ENCODE data around the gene FANCC.

FANCC gene

DNA sequence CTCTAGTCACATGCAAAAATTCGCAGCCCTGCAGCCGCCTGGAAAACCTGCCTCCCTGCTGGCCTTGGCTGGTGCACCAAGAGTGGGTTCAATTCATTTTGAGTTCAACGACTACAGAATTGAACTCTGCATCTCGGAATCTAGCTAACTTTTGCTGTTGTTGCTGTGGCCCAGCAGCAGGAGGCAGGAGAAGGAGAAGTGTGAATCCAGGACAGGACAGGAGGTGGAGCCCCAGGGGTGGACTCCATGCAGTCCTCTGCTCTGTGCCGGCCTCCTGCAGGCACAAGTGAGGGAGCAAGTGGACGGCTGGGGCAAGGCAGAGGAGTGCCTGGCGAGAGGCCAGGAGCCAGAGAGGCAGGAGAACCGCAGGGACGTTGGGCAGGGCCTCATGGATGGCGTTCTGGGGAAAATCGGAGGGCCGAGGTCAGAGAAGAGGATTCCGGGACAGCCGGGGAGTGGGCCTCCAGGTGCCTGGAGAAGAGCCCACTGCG is 214.2 kb downstream of the FANCC start:
- DNase-seq: peak in 3 of 56 donors; percentile 35 to 48 (median 40)

DNA sequence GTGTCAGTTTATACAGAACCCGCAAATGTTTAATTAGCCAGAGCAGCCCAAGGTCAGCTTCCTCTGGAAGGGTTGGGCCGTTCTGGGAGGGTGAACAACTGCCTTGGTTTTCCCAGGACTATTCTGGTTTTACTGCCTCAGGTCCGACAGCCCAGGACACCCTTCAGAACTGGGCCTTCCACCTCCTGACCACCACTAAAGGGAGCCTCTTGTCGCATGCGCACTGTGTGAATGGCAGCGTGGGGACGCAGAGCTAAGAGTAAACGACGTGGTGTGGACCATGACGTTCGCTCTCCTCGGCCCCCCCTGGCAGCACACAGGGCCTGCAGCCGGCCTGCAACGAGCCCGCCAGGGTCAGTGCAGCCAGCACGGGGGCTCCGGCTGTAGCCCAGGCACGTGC is 214.9 kb downstream of the FANCC start:
- DNase-seq: no peak

DNA sequence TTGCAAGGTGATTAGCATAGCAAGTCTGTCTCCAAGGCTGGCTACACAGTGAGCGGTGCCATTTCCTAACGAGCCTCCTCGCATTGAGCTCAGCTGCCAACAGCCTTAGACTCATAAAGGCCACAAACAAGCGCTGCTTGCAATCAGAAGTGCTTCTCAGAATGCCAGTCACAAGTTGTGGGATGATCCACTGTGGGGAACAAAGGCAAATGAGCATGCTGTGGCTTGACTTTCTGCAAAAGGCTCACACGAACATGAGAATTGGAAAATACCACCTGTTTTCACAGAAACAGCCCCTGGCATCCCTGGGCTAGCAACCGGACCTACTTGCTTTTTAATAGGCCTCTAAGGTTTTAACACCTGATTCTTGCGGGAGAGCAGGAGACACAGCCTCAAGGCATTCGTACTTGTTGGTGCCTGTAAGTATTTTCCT is 215.5 kb downstream of the FANCC start:
- peak in 49 of 56 donors; percentile 27 to 87 (median 65) for DNase-seq

DNA sequence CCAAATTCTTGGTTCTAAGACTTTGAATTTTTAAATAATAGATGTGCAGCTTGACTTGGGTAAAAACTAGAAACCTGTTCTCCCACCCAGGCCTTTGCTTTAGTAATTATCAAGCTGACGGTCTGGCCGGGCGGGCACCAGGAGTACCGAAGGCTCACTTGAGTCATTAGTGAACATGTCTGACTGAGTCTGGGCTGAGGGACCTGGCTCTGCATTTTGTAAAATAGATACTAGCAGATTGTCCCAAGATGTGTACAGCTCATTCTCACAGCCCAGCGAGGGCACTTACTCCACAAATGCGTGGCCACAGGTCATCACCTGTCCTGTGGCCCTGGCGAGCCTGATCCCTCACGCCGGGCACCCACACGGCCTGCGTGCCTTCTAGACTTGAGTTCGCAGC is 216.2 kb downstream of the FANCC start:
- no peak for DNase-seq

DNA sequence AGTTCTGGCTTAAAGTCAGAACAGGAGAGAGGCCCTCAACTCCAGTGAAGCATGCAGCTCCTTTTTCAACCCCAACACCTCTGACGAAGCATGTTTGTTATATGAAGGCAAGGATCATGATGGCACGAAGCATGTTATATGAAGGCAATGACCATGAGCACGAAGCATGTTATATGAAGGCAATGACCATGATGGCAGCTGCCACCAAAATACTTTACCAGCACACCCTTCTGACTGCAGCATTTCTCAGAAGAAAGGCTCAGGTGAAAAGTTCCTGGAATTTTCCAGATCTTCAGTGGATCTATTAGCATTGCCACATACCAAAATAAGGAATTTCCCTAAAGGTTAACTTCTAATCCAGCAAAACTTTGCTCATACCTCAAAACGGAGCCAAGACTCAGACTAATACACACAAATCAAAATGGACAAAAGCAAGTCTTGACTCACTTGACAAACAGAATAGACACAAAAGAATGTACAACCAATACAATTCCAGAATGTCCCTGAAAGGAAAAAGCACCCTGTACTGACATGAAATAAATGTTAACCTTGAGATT is 217.4 kb downstream of the FANCC start:
- DNase-seq: no peak

DNA sequence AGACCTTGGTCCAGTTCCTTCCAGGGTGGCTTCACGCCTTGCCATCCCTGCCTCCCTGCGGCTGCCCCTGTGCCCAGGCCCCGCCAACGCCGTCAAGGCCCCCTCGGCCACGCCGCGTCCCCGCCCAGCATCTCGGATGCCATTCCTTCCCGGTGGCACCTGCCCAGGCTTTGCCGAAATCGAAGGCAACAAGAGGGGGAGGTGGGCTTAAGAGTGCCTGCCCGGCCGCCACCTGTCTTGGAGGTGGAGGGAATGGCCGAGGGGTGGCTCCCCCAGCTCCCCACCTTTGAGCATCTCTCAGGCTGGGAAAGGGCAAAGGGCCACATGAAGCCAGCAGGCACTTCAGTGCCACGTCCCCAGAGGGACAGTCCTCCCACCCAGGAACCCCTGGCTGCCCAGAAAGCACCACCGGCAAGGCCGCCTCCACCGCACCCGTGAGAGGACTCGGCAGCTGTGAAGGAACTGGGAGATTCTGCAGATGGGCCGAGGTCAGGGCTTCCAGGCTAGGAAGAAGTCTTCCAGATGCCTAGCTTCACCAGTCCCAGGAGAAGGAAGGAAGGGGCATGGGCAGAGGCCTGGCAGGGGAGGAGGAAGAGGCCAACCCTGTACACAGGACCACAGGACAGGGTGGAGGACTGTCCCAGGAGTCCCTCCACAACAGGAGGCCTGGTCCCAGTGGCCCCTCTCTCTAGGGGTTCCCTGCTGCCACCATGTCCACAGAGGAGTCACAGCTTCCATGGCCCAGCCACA is 218.0 kb downstream of the FANCC start:
- DNase-seq: no peak

DNA sequence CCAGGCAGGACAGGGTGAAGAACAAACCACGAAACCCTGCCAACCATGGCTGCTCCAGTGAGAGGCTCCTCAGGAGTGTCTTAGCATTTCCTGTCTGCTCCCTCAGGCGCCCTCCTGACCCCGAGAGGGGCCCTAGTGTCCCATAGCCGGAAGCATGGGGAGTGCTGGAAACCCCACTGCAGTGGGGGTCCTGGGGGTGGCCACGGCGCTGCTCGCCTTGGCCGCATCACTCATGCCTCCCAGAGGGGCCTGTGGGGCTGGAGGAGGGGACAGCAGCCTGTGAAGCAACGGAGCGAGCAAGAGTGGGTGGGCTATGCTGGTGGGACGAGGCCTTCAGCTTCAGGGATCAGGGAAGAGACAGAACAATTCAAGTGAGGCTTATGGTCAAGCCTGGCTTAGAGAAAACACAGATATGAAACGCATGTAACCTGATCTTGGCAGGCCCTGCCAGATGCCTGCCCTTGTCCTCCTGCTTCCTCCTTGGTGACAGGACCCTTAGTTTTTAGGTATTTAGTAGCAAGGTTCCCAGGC is 219.1 kb downstream of the FANCC start:
- DNase-seq: no peak

DNA sequence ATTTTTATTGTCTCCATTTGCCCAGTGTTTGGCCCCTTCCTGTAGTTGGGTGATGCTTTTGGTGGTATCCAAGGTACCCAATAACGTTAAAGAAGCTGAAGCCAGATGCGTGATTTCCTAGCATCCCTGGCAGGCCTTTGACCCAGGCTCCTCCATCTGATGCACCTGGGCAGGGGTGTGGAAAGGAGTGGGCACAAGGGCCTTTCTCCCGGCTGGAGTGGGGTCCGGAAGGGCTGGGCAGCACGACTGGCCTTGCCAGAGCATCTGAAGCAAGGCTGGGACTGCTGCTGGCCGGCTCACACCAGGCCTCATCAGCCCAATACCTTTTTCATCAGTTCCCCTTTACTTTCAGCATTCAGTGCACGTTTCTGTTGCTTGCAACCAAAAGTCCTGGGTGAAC is 220.2 kb downstream of the FANCC start:
- no peak for DNase-seq

DNA sequence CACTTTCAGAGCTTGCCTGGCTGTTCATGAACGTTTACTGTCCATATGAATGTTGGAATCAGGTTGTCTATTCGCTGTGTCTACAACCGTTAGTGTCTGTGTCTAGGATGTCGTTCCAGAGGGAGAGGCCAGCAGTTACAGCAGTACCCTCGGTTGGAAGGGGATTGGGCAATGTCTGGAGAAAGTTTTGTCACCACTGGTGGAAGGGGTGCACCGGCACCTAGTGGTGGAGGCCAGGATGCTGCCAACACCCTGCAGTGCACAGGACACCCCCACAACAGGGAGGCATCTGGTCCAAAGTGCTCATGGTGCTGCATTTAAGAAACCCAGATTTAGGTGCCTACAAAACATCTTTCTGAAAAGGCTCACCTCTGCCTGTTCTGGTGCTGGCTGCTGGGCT is 220.7 kb downstream of the FANCC start:
- DNase-seq: no peak

DNA sequence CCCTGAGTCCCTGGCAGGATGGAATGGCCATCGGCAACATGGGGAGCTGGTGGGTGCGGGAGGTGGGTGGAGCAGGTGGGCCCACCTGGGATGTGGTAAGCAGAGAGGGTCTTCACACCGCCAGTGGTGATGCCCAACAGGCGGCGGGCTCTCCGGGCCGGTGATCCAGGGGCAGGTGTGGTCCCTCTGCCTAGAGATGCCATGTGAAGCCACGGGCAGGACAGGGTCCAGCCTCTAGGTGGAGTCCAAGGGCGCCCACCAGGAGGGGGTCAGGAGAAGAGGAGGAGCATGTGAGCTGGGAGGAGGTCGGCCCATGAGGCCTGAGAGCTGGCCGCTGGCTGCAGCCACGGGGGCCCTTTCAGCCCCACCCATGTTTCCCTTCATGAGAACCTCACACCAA is 221.1 kb downstream of the FANCC start:
- DNase-seq: no peak

DNA sequence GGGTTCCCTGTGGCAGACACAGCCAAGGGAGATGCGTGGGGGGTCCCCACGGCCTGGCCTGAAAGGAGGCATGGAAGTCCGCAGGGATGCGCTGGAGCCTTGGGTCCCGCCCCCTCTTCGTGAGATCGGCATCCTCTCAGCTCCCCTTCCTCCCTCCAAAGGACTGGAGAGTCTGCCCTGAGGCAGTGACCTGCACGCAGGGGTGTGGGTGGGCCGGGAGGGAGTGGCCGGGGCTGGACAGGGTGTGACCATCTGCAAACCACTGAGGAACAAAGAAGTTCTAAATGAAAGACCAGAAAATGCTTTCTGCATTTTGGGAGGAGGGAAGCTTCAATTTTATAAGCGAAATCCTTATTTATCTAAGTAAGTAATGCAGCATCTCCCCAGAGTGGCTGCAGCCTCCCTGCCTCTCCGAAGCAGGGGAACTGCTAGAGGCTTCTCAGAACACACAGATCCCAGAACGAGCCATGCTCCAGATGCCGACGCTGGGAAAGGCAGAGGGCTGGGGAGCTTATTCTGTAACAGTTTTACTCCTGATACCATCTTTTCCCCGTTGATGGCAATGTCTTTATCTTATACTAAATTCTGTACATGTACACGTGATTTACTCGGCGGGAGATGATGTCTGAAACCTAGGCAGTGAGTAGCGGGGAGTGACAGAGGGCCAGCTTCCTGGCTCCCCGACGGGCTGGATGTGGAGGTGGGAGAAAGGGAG is 221.7 kb downstream of the FANCC start:
- no peak for DNase-seq

DNA sequence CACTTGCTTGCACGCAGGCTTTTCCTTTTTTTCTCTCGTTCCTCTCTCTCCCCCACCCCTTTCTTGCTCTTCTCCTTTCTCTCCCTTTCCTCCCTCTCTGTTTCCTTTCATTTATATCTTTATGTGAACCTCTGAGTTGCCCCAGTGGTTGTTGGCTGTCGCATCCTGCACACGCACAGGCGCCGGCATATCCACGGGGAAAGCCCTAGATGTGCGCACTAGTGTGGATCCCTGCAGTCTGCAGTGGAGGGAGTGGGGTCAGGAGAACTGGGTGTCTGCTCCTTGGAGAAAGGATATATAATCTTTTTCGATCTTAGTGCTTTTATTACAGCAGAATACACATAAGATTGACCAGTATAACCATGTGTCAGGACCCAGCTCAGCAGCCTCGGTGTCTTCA is 223.5 kb downstream of the FANCC start:
- DNase-seq: no peak

DNA sequence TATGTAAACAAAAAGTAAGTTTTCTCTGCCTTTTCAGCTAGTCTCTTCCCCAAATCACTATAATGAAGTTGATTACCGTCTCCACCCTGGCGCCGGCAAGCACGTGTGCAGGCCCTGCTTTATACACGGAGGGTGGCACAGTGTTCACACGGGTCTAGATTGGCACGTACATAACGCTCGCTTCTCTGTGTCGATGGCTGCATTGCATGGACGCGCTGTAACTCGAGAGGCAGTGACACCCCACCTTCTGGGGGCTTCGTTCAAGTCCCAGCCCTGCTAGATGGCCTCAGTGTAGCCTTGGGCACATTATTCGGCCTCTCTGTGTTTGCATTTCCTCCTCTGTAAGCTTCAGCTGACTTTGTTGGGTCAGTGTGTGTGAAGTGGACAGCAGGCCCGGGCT is 223.9 kb downstream of the FANCC start:
- DNase-seq: no peak

DNA sequence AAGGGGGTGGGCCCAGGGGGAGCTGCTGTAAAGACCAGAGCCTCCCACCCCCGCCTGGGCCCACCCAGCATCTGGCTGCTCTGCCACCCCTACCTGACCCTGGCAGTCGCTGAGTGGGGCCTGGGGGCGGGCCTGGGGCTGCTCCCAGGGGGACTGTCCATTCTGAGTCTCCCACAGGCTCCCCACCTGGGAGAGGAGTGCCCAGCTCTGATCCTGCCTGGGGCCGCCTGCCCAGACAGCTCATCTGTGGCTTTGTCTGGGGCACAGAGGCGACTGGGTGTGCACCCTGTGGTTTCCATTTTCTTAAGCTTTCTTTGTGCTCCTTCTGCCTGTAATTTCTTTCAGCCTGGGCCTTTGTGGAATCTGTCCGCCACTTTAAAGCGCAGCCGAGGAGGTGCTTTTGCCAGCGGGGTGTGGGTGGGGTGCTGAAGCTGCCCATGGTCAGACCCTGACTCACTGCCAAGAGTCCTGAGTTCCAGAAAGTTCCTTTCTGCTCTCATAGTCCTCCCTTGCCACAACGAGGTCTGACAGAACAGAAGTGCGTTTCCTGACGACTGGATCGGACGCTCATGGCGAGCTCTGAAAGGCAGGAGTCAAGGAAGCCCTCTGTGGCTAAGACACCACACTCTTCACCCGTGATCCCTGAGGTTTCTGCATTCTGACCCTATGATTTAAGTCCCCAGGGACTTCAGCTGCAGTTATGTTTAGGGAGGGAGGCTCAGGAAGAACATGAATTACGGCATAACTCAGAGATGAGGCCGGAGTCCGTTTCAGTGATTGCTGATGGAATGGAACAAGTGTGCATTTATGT is 225.0 kb downstream of the FANCC start:
- DNase-seq: peak in 2 of 56 donors; percentile 24 to 74

DNA sequence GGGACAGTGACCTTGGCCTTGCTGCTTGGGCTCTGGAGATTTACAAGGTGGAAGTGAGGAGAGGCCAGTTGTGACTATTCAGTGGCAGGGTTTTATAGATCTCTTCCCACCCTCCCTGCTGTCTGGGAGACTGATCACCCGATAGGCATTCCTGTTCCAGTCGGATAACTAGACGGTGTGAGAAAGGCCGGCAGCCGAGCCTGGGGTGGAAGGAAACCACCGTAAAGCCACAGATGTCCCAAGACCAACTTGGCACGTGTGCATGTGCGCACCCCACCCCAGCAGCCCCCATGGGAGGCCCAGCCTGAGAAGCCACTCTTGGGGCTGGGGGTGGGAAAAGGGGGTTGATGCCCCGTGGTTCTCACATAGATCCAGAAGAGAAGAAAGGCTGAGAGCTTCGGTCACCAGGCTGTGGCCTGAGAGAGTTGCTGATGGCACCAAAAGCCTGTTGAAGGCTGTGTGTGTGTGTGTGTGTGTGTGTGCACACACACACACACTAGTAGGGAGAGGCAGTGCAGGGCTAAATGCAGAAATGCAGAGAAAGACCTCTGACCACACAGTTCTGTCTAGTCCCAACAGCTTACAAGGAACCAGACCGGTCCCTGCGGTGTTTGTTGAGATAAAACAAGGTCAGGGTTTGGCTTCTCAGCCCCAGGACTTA is 225.8 kb downstream of the FANCC start:
- no peak for DNase-seq

DNA sequence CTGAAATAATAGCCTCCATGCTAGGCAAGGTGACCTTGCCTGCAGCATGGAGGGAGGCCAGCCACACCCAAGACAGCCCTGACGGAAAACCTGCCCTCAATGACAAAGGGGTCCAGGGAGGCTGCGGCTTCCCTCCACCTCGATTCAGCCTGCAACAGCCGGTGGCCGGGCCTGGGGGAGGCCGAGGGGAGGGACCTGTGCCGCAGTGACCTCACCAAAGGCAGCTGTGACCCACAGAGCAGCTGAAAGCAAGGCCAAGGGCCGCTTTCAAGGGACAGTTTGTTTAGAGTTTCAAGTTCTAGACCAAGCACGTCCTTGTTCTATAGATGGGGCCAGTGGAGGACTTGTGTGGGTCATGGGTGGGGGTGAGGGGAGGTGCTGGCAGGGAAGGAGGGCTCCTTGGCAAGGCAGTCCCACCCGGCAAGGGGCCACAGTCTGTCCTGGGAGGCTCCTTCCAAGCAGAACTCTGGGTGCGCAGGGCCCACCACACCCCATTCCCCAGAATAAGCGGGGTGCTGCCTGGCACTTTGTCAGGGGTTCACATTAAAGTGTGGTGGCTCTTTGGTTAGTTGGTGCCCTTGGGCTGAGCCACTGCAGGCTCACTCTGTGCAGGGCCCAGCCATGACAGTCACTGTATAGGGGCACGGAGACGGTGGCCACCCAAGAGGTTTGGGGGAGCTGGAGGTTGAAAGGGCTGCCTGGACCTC is 226.5 kb downstream of the FANCC start:
- DNase-seq: peak in 7 of 56 donors; percentile 26 to 39 (median 31)

DNA sequence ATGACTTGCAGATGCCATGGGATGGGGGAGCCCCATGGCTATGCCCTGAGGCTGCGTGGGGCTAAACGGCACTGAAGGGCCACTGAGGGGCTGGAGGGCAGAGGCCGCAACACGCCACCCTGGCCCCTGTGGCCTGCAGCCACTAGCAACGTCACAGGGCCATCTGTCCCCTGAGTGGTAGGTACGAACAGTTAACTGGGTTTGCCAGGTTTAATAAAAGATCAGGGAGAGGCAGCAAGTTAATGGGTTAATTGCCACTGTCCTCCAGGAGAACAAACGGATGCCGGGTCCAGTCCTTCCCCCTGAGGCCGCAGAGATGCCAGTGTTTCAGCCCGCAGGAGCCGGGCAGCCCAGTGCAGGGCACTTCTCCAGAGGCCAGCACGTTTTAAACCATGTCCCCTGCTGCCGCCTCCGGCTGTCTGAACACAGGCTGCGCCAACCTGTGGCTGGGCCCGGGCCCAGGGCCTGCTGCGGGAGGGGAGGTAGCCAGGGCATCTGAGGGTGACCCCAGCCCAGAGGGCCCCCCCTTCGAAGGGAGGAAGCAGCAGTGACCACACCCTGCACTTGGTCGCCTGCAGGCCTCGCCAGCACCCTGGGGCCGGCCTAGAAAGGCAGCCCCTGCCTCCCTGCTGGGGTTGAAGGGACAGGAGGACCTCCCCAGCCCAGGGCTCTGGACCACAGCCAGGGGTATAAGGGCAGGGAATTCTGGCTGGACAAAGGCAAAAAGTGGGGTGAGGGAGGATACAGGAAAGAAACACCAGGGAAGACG is 227.3 kb downstream of the FANCC start:
- DNase-seq: peak in 15 of 56 donors; percentile 25 to 68 (median 40)

DNA sequence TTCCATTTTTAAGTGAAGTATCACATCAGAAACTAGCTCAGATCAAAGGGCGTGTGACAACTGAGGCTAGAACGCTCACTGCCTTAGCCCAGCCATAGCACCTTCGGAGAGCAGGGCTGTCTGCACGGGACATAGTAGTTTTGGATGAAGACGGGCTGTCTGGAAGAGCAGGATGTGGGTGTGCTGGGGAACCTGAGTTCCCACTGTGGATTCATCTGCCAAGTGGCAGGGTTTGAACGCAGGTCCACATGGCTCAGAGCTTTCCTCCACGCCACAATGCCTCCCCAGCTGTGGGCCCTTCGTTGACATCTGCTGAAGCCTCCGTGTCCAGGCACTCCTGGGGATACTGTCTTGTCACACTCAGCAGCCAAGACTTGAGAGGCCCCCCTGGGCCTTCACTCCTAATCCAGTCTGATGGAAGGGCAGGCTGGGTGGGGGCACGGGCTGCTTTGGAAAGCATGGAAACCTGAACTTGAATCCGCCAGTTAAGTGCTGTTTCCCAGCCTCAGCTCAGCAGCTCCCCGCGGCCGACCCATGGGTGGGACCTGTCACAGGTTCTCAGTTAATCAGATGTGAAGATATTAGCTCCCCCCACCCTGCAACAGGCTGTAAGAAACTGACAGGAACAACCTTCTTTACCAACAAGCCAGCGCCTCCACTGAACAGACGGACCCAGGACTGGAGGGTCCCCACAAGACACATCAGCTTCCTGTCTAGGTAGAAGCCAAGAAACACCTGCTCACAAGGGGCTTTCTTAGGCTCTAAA is 228.1 kb downstream of the FANCC start:
- DNase-seq: no peak

Measured in amygdala (tissue), 56 donors.